Heart right ventricle (tissue), 16 donors: Measurements from ENCODE around the gene DLEU7. TPM values are rescaled to one million over a fixed set of nuclear protein-coding genes. Genes with fewer than 3 reads are reported as not detected.

Experiments
- ATAC-seq, 8 donors: fragments of 200-7000 bp; cut with Tn5 transposase; one replicate each; pipeline ENCODE4 v1.9.1; 2020; ENCODE audit warnings: mild to moderate bottlenecking in 8 of 8, moderate library complexity in 8 of 8, moderate number of reproducible peaks in 1 of 8
- DNase-seq, 2 donors: peaks; one replicate each; pipeline ENCODE4 v3.0.0-alpha.2; 2020
- H3K27ac ChIP-seq, 10 donors: fragments of 200-600 bp; sonication (generic) in 2 of 10; one replicate each; pipeline versions ENCODE4 v1.5.0 to v1.8.0; 2020 to 2022; ENCODE audit warnings: mild to moderate bottlenecking in 3 of 10
- H3K27me3 ChIP-seq, 7 donors: fragments of 200-600 bp; one replicate each; pipeline ENCODE4 v1.8.0; 2021 to 2022; ENCODE audit warnings: mild to moderate bottlenecking in 2 of 7
- H3K36me3 ChIP-seq, 9 donors: fragments of 200-600 bp; sonication (generic) in 1 of 9; one replicate each; pipeline versions ENCODE4 v1.5.0 to v1.8.0; 2020 to 2022; ENCODE audit warnings: mild to moderate bottlenecking in 2 of 9
- H3K4me1 ChIP-seq, 9 donors: fragments of 200-600 bp; sonication (generic) in 1 of 9; one replicate each; pipeline versions ENCODE4 v1.5.0 to v1.8.0; 2020 to 2022; ENCODE audit warnings: mild to moderate bottlenecking in 4 of 9
- H3K4me3 ChIP-seq, 10 donors: fragments of 200-600 bp; sonication (generic) in 2 of 10; one replicate each; pipeline versions ENCODE4 v1.5.0 to v1.8.0; 2020 to 2022; ENCODE audit warnings: mild to moderate bottlenecking in 7 of 10, moderate library complexity in 2 of 10
- H3K9me3 ChIP-seq, 11 donors: fragments of 200-600 bp in 10 of 11; sonication (generic) in 2 of 11; one replicate each; pipeline versions ENCODE4 v1.5.0 to v1.8.0; 2013 to 2022; ENCODE audit warnings: mild to moderate bottlenecking in 2 of 11, control low read depth in 1 of 11, moderate library complexity in 1 of 11
- CTCF ChIP-seq, 9 donors: fragments of 200-600 bp; sonication (generic) in 2 of 9; IDR thresholded peaks; one replicate each; pipeline versions ENCODE4 v1.5.0 to v1.8.0; 2021 to 2022; ENCODE audit warnings: antibody characterized with exemption in 9 of 9, mild to moderate bottlenecking in 5 of 9, moderate library complexity in 1 of 9
- WGBS, 2 donors: extraction: QIAGEN DNeasy Blood & Tissue Kit; methylation state at CpG; one replicate each; pipeline ENCODE4 v1.1.7; 2013; ENCODE audit warnings: inconsistent platforms in 1 of 2; 5-methylcytosine and 5-hydroxymethylcytosine counted together
- intact Hi-C, 10 donors: fragments of 100-400 bp; cut with DNase I; formaldehyde crosslinking; loops; one replicate each; pipeline versions ENCODE4 v1.11.1 to v1.14.2; 2022
- polyA plus RNA-seq, 2 donors: library from polyadenylated mRNA; stranded (reverse); fragments of 200-250 nt; gene quantifications; one replicate each; pipeline ENCODE4 v1.2.3, GENCODE V29; 2013
- total RNA-seq, 10 donors: library from RNA; stranded (reverse); fragmentation: NEBNext Ultra II Directional in 3 of 10; extraction: Animal tissue kit (Norgen Biotek cat#: 25700) in 3 of 10; gene quantifications; one replicate each; pipeline versions ENCODE4 v1.2.1 to v1.2.4, GENCODE V29; 2021 to 2023
- donor health status: Arrhythmogenic right ventricular cardiomyopathy.
- donor health status: ischemic (EF 13 %, LVEDD 7.1; RV severe dilation, severe dysfunction).
- donor health status: healthy with polysubstance abuse.
- donor health status: DM: no; HTN: yes; CAD: no.
- donor health status: DM: no; HTN: no; CAD: no.
- donor health status: ischemic (EF 25% LVEDD 6.9; RV normal size, moderate dysfunction).
- donor health status: ischemic (EF 25% LVEDD 5.7; RV mildly dilated, moderate dysfunction).
- donor health status: healthy.
- donor health status: DM: yes; HTN: yes; CAD: no.
- donor health status: Ischemic cardiomyopathy.
- donor health status: ischemic (EF 35%, LVEDD 5.7; RV mildly dilated, moderate dysfunction).
- donor health status: nonischemic (EF 11% LVEDD 7.7; RV severe dilation, severe dysfunction).
- donor health status: DM: yes; HTN: yes; CAD: no.
- donor health status: PGD.
- donor health status: ischemic (EF 29% LVEDD 5.4; RV normal size, mild dysfunction).
- donor health status: nonischemic (EF 23%, LVEDD 6.1; RV moderate dilation, normal function).

The DLEU7 gene
- total and polyA plus RNA-seq, 12 donors: 0.03 to 0.49 (median 0.12) TPM; not detected in 7

GRCh38 chr13:50850445-50850844, 7.0 kb upstream of the DLEU7 start:
- intact Hi-C loops: no loop called here
- no peak for TF ChIP-seq CTCF (IDR thresholded peaks at IDR 0.05)
- 77 to 80% methylated on average over 2 of the region's 2 CpGs for WGBS, 2 donors
- no peaks in the 10 kb centered on the region for H3K27me3 ChIP-seq
- no peak overlapping the region for H3K27ac ChIP-seq
- no peak overlapping the region for H3K4me3 ChIP-seq
- ATAC-seq (no peak), DNase-seq (no peak)
- no peaks in the 10 kb centered on the region for H3K9me3 ChIP-seq
- H3K36me3 ChIP-seq: no peaks in the 10 kb centered on the region
- H3K4me1 ChIP-seq: no peaks in the 10 kb centered on the region

- Histone ChIP-seq H3K4me3 (no peak overlapping the region), H3K9me3 (no peaks in the 10 kb centered on the region), H3K36me3 (no peaks in the 10 kb centered on the region), H3K4me1 (peaks cover 5 to 12% (median 8%) of the 10 kb centered on the region in 9 donors), H3K27ac (no peak overlapping the region), H3K27me3 (peaks cover 0 to 16% (median 13%) of the 10 kb centered on the region in 7 donors)
- intact Hi-C loops: no loop called here
- WGBS, 2 donors: 69 to 88% methylated on average over 5 of the region's 5 CpGs
- no peak for ATAC-seq
- DNase-seq: no peak
- no peak for TF ChIP-seq CTCF (IDR thresholded peaks at IDR 0.05)
These were observed 4.0 kb upstream of the DLEU7 start for GRCh38 chr13:50847501-50847900.

- H3K27ac ChIP-seq: no peak overlapping the region
- H3K4me1 ChIP-seq: peaks cover 5 to 12% (median 8%) of the 10 kb centered on the region in 9 donors
- no peaks in the 10 kb centered on the region for H3K36me3 ChIP-seq
- peaks cover 0 to 21% (median 19%) of the 10 kb centered on the region in 7 donors for H3K27me3 ChIP-seq
- DNase-seq (no peak), ATAC-seq (no peak)
- intact Hi-C loops: no loop called here
- H3K9me3 ChIP-seq: no peaks in the 10 kb centered on the region
- H3K4me3 ChIP-seq: no peak overlapping the region
- TF ChIP-seq CTCF (IDR thresholded peaks at IDR 0.05): no peak
- WGBS, 2 donors: 71 to 72% methylated on average over 5 of the region's 5 CpGs
These were observed 3.5 kb upstream of the DLEU7 start for GRCh38 chr13:50846861-50847475.

- H3K4me3 ChIP-seq: no peak overlapping the region
- 81 to 88% methylated on average over 1 of the region's 1 CpG for WGBS, 2 donors
- no peak overlapping the region for H3K27ac ChIP-seq
- no peaks in the 10 kb centered on the region for H3K36me3 ChIP-seq
- peaks cover 0 to 37% (median 21%) of the 10 kb centered on the region in 7 donors for H3K27me3 ChIP-seq
- ATAC-seq (no peak), DNase-seq (no peak)
- intact Hi-C loops: no loop called here
- no peaks in the 10 kb centered on the region for H3K9me3 ChIP-seq
- TF ChIP-seq CTCF (IDR thresholded peaks at IDR 0.05): no peak
- H3K4me1 ChIP-seq: peaks cover 5 to 12% (median 8%) of the 10 kb centered on the region in 9 donors
These were observed 1.7 kb upstream of the DLEU7 start for GRCh38 chr13:50845211-50845610.
